Central memory CD8-positive, alpha-beta T cell (primary cell): ENCODE data around the gene OR4C13.
"Not testable (repeated sequence)": the region's sequence is repeated elsewhere in the genome, so short reads cannot be mapped to it uniquely, and the experiment has no call there.

Source experiments
- ATAC-seq: fragments of 150-1000 bp; cut with Tn5 transposase; replicated peaks from 2 replicates; pipeline ENCODE4 v1.10.0; 2022; ENCODE audit warnings: mild to moderate bottlenecking, moderate FRiP score, moderate number of reproducible peaks; ENCODE audit not compliant: poor library complexity, severe bottlenecking; ENCODE audit errors: extremely low read depth
- DNase-seq, 2 donors: peaks; one replicate each; pipeline ENCODE4 v3.0.0; 2021; ENCODE audit warnings: low spot score in 2 of 2
- H3K27ac Mint-ChIP-seq: one replicate; pipeline ENCODE4 v1.8.0; 2022; ENCODE audit warnings: low read depth, mild to moderate bottlenecking, moderate library complexity, mixed read lengths
- H3K27me3 Mint-ChIP-seq: one replicate; pipeline ENCODE4 v1.8.0; 2022; ENCODE audit warnings: mixed read lengths
- H3K36me3 Mint-ChIP-seq: one replicate; pipeline ENCODE4 v1.8.0; 2022; ENCODE audit warnings: mild to moderate bottlenecking, moderate library complexity, mixed read lengths; ENCODE audit not compliant: insufficient read depth
- H3K4me1 Mint-ChIP-seq: one replicate; pipeline ENCODE4 v1.8.0; 2022; ENCODE audit warnings: mixed read lengths
- H3K4me3 Mint-ChIP-seq: one replicate; pipeline ENCODE4 v1.8.0; 2022; ENCODE audit warnings: mild to moderate bottlenecking, moderate library complexity, mixed read lengths
- H3K9me3 Mint-ChIP-seq: one replicate; pipeline ENCODE4 v1.8.0; 2022; ENCODE audit warnings: mixed read lengths

Gene OR4C13

GRCh38 chr11:49952091-49952490 is at the start of gene OR4C13:
TSS of gene OR4C13 (plus strand) at chr11:49952391. CDS start at chr11:49952423, 32 bp downstream.
- Mint-ChIP-seq H3K27ac (no peak within 1 kb of the TSS), H3K36me3 (no peaks in the 10 kb centered on the region), H3K27me3 (no peaks in the 10 kb centered on the region), H3K4me3 (no peak within 1 kb of the TSS), H3K4me1 (no peaks in the 10 kb centered on the region), H3K9me3 (peaks cover 16% of the 10 kb centered on the region)
- ATAC-seq: no peak
- no peak for DNase-seq

GRCh38 chr11:49911516-49911915 is 40.7 kb upstream of the OR4C13 start:
- peaks cover 11% of the 10 kb centered on the region for H3K9me3 Mint-ChIP-seq
- H3K27ac Mint-ChIP-seq, H3K4me3 Mint-ChIP-seq, DNase-seq, ATAC-seq, H3K27me3 Mint-ChIP-seq, H3K4me1 Mint-ChIP-seq, H3K36me3 Mint-ChIP-seq: not testable (repeated sequence)

GRCh38 chr11:49948701-49949100 is 3.5 kb upstream of the OR4C13 start:
- H3K4me3 Mint-ChIP-seq, H3K4me1 Mint-ChIP-seq, H3K27me3 Mint-ChIP-seq, ATAC-seq, H3K27ac Mint-ChIP-seq, DNase-seq, H3K36me3 Mint-ChIP-seq: not testable (repeated sequence)
- H3K9me3 Mint-ChIP-seq: peaks cover 19% of the 10 kb centered on the region

- not testable (repeated sequence) for H3K4me1 Mint-ChIP-seq, ATAC-seq, H3K27me3 Mint-ChIP-seq, DNase-seq, H3K4me3 Mint-ChIP-seq, H3K36me3 Mint-ChIP-seq, H3K27ac Mint-ChIP-seq
- H3K9me3 Mint-ChIP-seq: peaks cover 18% of the 10 kb centered on the region
Observed at GRCh38 chr11:49973439-49973838, 21.2 kb downstream of the OR4C13 start.

- H3K36me3 Mint-ChIP-seq, DNase-seq, H3K27ac Mint-ChIP-seq, H3K4me1 Mint-ChIP-seq, ATAC-seq, H3K4me3 Mint-ChIP-seq, H3K27me3 Mint-ChIP-seq: not testable (repeated sequence)
- H3K9me3 Mint-ChIP-seq: peaks cover 22% of the 10 kb centered on the region
Observed at GRCh38 chr11:49982435-49982834, 30.2 kb downstream of the OR4C13 start, which contains the start of gene OR4C12. TSS of gene OR4C12 (minus strand) at chr11:49982535. CDS start at chr11:49982501, 34 bp downstream.

- Mint-ChIP-seq H3K4me3 (no peak overlapping the region), H3K27ac (no peak overlapping the region), H3K9me3 (peaks cover 6% of the 10 kb centered on the region), H3K27me3 (no peaks in the 10 kb centered on the region), H3K36me3 (no peaks in the 10 kb centered on the region), H3K4me1 (no peaks in the 10 kb centered on the region)
- ATAC-seq (no peak), DNase-seq (no peak)
Observed at GRCh38 chr11:49995565-49995964, 43.4 kb downstream of the OR4C13 start.
